ENCODE measurements around the gene SMPDL3A.

- TF ChIP-seq, protein P1, sequence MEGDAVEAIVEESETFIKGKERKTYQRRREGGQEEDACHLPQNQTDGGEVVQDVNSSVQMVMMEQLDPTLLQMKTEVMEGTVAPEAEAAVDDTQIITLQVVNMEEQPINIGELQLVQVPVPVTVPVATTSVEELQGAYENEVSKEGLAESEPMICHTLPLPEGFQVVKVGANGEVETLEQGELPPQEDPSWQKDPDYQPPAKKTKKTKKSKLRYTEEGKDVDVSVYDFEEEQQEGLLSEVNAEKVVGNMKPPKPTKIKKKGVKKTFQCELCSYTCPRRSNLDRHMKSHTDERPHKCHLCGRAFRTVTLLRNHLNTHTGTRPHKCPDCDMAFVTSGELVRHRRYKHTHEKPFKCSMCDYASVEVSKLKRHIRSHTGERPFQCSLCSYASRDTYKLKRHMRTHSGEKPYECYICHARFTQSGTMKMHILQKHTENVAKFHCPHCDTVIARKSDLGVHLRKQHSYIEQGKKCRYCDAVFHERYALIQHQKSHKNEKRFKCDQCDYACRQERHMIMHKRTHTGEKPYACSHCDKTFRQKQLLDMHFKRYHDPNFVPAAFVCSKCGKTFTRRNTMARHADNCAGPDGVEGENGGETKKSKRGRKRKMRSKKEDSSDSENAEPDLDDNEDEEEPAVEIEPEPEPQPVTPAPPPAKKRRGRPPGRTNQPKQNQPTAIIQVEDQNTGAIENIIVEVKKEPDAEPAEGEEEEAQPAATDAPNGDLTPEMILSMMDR (IDR thresholded peaks at IDR 0.05): no peak
- no peak for TF ChIP-seq EP300 (IDR thresholded peaks at IDR 0.05)
- no peak for TF ChIP-seq POLR2A (IDR thresholded peaks at IDR 0.05)
Measured at GRCh38 chr6:122800906-122801305, 11.8 kb downstream of the SMPDL3A start.
